HG03521 (cell line): Measurements from ENCODE around the gene RBM45.
"Not testable (repeated sequence)": the region's sequence is repeated elsewhere in the genome, so short reads cannot be mapped to it uniquely, and the experiment has no call there.

Source experiments
- ATAC-seq: cut with Tn5 transposase; IDR thresholded peaks from one replicate; pipeline ENCODE4 v1.9.1; 2021; ENCODE audit warnings: mild to moderate bottlenecking, moderate library complexity; ENCODE audit not compliant: unreplicated experiment

The RBM45 gene

GRCh38 chr2:178112202-178113152 is at the start of gene RBM45:
Gene RBM45, plus strand, starts transcription at chr2:178112437. Its CDS starts 110 bp downstream, at chr2:178112547.
- ATAC-seq: peak; percentile 92

- no peak for ATAC-seq
Measured at GRCh38 chr2:178066324-178066723, 45.9 kb upstream of the RBM45 start.

GRCh38 chr2:178066890-178067669 is 45.2 kb upstream of the RBM45 start:
- no peak for ATAC-seq

- ATAC-seq: no peak
Measured at GRCh38 chr2:178068823-178069454, 43.3 kb upstream of the RBM45 start.

GRCh38 chr2:178069551-178069950 is 42.7 kb upstream of the RBM45 start:
- ATAC-seq: no peak

GRCh38 chr2:178070824-178071223 is 41.4 kb upstream of the RBM45 start:
- no peak for ATAC-seq

GRCh38 chr2:178072000-178072382 is 40.2 kb upstream of the RBM45 start:
- ATAC-seq: no peak

GRCh38 chr2:178072383-178073301 is 39.6 kb upstream of the RBM45 start, which contains the start of gene PDE11A:
Gene PDE11A, minus strand, starts transcription at chr2:178072777. Its CDS starts 340 bp downstream, at chr2:178072437.
- ATAC-seq: peak; percentile 61

- no peak for ATAC-seq
Measured at GRCh38 chr2:178074123-178075005, 37.9 kb upstream of the RBM45 start.

- no peak for ATAC-seq
Measured at GRCh38 chr2:178075006-178075326, 37.3 kb upstream of the RBM45 start.

GRCh38 chr2:178076130-178076529 is 36.1 kb upstream of the RBM45 start:
- no peak for ATAC-seq

- ATAC-seq: not testable (repeated sequence)
Measured at GRCh38 chr2:178079279-178079678, 33.0 kb upstream of the RBM45 start.

GRCh38 chr2:178082408-178083045 is 29.7 kb upstream of the RBM45 start:
- no peak for ATAC-seq

- ATAC-seq: no peak
Measured at GRCh38 chr2:178084273-178084672, 28.0 kb upstream of the RBM45 start.

- ATAC-seq: no peak
Measured at GRCh38 chr2:178088774-178089270, 23.4 kb upstream of the RBM45 start.

- no peak for ATAC-seq
Measured at GRCh38 chr2:178093471-178093870, 18.8 kb upstream of the RBM45 start.

GRCh38 chr2:178101321-178102079 is 10.7 kb upstream of the RBM45 start:
- no peak for ATAC-seq

GRCh38 chr2:178105566-178105965 is 6.7 kb upstream of the RBM45 start:
- no peak for ATAC-seq
